ENCODE measurements around the gene RPN2.

The RPN2 gene

GRCh38 chr20:37270576-37271420 is 91.7 kb downstream of the RPN2 start:
- DNase-seq = no peak

- DNase-seq = no peak
Measured at GRCh38 chr20:37271421-37271768, 92.3 kb downstream of the RPN2 start.

GRCh38 chr20:37273988-37274387 is 94.9 kb downstream of the RPN2 start:
- DNase-seq = no peak

DNA sequence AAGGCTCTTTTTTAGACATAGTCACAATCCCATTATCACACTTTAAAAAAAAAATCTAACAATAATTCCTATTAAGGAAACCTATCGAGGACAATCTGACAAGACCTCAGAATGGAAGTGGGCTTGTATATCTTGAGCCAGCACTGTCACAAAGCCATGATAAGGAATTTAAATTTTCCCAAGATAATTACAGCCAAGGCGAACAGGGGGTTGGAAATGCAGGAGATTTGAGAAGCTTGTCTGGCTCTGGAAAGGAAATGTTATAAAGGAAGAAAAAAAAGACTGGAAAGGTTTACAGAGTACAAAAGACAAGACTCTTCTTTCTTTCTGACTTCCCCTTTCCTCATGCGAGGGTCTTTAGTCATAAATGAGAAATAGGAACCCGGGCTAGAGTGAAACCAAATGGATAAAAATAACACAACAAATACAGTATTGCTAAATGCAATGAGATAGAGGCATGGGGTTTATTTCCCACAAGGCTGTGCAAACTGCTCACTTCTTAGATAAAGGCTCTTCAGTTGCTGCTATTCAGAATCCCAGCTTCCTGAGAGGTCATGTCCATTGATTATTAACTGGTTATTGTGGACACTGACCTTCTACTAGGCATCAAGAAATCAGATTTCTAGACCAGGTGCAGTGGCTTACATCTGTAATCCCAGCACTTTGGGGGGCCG is 95.9 kb downstream of the RPN2 start:
- no peak for DNase-seq

- no peak for DNase-seq
Measured at GRCh38 chr20:37276494-37277252, 97.5 kb downstream of the RPN2 start.

DNA sequence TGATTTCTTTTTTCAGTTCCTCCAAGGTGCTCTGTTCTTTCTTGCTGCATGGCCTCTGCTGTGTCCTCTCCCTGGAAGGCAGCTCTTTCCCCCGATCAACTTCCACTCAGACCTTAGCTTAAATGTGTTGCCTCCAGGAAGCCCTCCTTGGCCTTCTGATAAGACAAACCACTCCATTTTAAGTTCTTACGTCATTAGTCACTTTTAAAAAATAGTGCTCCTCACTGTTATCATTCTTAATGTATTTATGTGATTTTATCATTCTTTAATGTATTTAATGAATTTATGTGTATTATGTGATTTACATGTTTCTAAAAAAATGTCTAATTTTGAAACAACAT is 98.1 kb downstream of the RPN2 start:
- DNase-seq = no peak

DNA sequence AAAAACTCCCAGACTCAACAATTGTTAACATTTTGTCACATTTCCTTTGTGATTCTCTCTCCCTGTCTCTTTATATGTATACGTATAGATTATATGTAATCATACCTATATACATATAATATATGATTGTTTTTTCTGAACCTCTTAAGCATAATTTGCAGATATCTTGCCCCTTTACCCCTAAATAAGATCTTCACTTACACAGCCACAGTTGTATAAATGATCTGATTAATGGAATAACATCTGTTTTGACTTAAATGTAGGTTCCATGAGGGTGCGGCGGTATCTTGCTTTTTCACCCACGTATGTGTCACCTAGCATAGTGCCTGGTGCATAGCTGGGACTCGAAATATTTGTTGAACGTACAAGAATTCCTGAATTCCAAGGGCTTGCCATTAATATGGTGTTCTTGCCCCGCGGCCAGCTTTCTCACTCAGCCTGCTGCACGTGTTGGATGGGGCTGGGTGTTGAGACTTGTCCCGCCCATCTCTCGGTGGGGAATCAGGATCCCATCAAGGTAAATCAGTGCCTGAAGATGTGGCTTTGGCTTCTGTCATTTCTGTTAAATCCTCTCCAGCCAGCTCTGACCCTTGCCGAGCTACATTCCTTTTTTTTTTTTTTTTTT is 99.9 kb downstream of the RPN2 start:
- DNase-seq = no peak

GRCh38 chr20:37279820-37280219 is 100.7 kb downstream of the RPN2 start:
- DNase-seq = no peak

DNA sequence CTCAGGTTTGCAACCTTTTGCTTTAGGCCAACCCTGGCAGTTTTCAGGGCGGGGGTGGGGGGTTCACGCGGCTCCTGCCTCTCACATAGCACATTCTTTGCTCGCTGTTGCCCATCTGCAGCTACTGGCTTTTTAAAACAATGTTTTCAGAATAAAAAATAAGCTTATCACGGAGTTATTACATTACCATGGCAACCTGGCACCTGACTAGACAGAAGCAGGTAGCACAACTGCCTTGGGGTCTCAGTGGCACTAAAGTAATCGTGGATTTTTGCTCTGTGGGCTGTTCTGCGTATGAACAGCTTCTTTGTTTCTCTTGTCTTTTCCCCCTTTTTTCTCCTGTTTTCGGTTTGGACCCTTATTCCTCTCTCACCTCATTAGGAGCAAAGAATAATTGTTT is 101.3 kb downstream of the RPN2 start:
- DNase-seq = no peak

GRCh38 chr20:37282556-37282955 is 103.4 kb downstream of the RPN2 start:
- DNase-seq = no peak

DNA sequence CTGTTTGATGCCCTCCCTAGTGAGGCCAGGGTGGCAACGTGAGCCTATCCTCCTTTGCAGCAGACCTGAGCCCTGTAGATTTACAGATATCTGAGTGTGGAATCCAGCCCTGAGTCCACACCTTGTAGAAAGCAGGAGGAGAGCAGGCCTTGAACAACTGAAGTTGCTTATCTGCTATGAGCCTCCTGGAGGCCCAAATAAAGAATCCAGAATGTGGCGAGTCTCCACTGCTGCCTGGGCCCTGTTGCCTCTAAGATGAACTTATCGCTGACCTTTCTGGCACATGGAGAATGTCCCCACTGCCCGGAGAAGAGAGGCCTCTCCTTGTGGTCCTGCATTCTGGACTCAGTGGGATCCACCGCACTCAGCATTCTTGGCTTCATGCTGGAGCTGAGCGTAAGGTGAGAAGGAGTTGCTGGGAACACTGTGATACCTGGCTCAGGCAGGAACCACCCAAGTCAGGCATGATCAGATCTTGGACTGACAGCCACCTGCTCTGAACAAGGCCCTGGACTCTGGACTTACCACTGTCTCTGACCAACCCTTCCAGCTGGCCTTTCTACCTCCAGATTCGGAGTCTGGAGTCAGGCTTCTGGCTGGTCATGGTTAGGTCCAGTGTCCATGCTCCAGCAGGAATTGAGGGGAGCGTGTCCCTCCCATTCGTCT is 104.5 kb downstream of the RPN2 start:
- no peak for DNase-seq

GRCh38 chr20:37284691-37285161 is 105.6 kb downstream of the RPN2 start:
- DNase-seq = no peak

GRCh38 chr20:37285664-37286374 is 106.7 kb downstream of the RPN2 start:
- no peak for DNase-seq

- DNase-seq = no peak
Measured at GRCh38 chr20:37288091-37288490, 109.0 kb downstream of the RPN2 start.

DNA sequence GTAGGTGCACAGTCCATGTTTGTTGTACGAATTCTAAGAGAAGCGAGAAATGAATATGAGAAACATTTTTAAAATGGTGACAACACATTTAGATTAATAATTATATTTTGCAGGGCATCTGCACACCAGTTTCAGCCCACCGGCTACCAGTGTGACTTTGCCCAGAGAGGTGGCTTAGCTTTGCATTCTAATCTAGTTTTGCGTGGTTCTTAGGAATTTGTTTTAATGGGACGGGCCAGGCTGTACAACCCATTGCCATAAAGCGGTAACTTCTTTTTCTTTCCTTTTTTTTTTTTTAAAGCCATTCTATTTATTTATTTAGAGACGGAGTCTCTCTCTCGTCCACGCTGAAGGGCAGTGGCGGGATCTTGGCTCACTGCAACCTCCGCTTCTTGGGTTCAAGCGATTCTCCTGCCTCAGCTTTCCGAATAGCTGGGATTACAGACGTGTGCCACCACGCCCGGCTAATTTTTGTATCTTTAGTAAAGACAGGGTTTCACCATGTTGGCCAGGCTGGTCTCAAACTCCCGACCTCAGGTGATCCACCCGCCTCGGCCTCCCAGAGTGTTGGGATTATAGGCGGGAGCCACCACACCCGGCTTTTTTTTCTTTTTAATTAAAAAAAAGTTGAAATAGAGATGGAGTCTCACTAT is 111.2 kb downstream of the RPN2 start:
- DNase-seq = no peak

All from 8988T (cell line).